T follicular helper cell (primary cell): ENCODE data around the gene CHCHD3.

Experiments used
- DNase-seq: peaks from one replicate; pipeline ENCODE4 v3.0.0-alpha.2; 2020; ENCODE audit warnings: low read depth

Gene CHCHD3

GRCh38 chr7:132773527-132773956 lies 308.3 kb downstream of the CHCHD3 start:
- no peak for DNase-seq

- DNase-seq = peak; percentile 7
These were observed 310.6 kb downstream of the CHCHD3 start for GRCh38 chr7:132771301-132771730.

- DNase-seq = no peak
These were observed 311.8 kb downstream of the CHCHD3 start for GRCh38 chr7:132770055-132770454.

- DNase-seq = no peak
These were observed 312.6 kb downstream of the CHCHD3 start for GRCh38 chr7:132769280-132769679.

GRCh38 chr7:132768099-132768498 lies 313.8 kb downstream of the CHCHD3 start:
- no peak for DNase-seq

- no peak for DNase-seq
These were observed 314.5 kb downstream of the CHCHD3 start for GRCh38 chr7:132767378-132767777.

- DNase-seq = no peak
These were observed 315.2 kb downstream of the CHCHD3 start for GRCh38 chr7:132766660-132767059.

GRCh38 chr7:132765861-132766260 lies 316.0 kb downstream of the CHCHD3 start:
- no peak for DNase-seq

- DNase-seq = no peak
These were observed 317.1 kb downstream of the CHCHD3 start for GRCh38 chr7:132764762-132765161.

- DNase-seq = no peak
These were observed 321.0 kb downstream of the CHCHD3 start for GRCh38 chr7:132760866-132761265.

- DNase-seq = no peak
These were observed 321.7 kb downstream of the CHCHD3 start for GRCh38 chr7:132760244-132760623.

- no peak for DNase-seq
These were observed 322.2 kb downstream of the CHCHD3 start for GRCh38 chr7:132759482-132760243.

- DNase-seq = no peak
These were observed 322.9 kb downstream of the CHCHD3 start for GRCh38 chr7:132758986-132759385.

GRCh38 chr7:132757783-132758182 lies 324.1 kb downstream of the CHCHD3 start:
- DNase-seq = no peak

- DNase-seq = no peak
These were observed 325.4 kb downstream of the CHCHD3 start for GRCh38 chr7:132756484-132756990.

GRCh38 chr7:132755538-132756483 lies 326.1 kb downstream of the CHCHD3 start:
- DNase-seq = no peak

GRCh38 chr7:132752431-132752830 lies 329.5 kb downstream of the CHCHD3 start:
- DNase-seq = no peak

- DNase-seq = no peak
These were observed 330.6 kb downstream of the CHCHD3 start for GRCh38 chr7:132751244-132751647.

- DNase-seq = no peak
These were observed 331.2 kb downstream of the CHCHD3 start for GRCh38 chr7:132750530-132751217.

GRCh38 chr7:132750096-132750495 lies 331.8 kb downstream of the CHCHD3 start:
- no peak for DNase-seq

GRCh38 chr7:132745510-132745909 lies 336.4 kb downstream of the CHCHD3 start:
- DNase-seq = no peak

- no peak for DNase-seq
These were observed 337.9 kb downstream of the CHCHD3 start for GRCh38 chr7:132743974-132744373.
